ENCODE data around the gene CYTH3.

- TF ChIP-seq NR2C2 (CRISPR knock-in tag; IDR thresholded peaks at IDR 0.05): no peak
- no peak for TF ChIP-seq NR2C2 (tag; IDR thresholded peaks at IDR 0.05)
- TF ChIP-seq MYBL2 (IDR thresholded peaks at IDR 0.05; ENCODE audit: low read depth): no peak
- no peak for TF ChIP-seq MYBL2 (CRISPR knock-in tag; IDR thresholded peaks at IDR 0.05; ENCODE audit: borderline replicate concordance)
- no peak for TF ChIP-seq POLR2A (conservative IDR thresholded peaks at IDR 0.05)
- TF ChIP-seq CTCF (IDR thresholded peaks at IDR 0.05 in 2 of 3, conservative IDR thresholded peaks at IDR 0.05 in 1 of 3; ENCODE audit: insufficient read depth in 2 of 3, low read depth in 1 of 3, low read length in 3 of 3): peak; percentile 12 to 32 (median 26); a peak in 2 of 6 replicates
- TF ChIP-seq ZNF140 (CRISPR knock-in tag; IDR thresholded peaks at IDR 0.05): no peak
- TF ChIP-seq ZNF75A (CRISPR knock-in tag; IDR thresholded peaks at IDR 0.05): no peak
- no peak for TF ChIP-seq SRSF9 (IDR thresholded peaks at IDR 0.05; ENCODE audit: borderline replicate concordance, low read depth, low read length)
- no peak for TF ChIP-seq NONO (IDR thresholded peaks at IDR 0.05; ENCODE audit: low read depth in 2 of 2, low read length in 1 of 2)
- no peak for TF ChIP-seq CBX2 (IDR thresholded peaks at IDR 0.05; ENCODE audit: insufficient read depth, low read length, poor library complexity, severe bottlenecking)
Measured at GRCh38 chr7:6164491-6164890, 107.9 kb downstream of the CYTH3 start.

Measured in K562 (cell line).